SK-N-SH (cell line): ENCODE data around the gene SPRR2B.
"Not testable (repeated sequence)": the region's sequence is repeated elsewhere in the genome, so short reads cannot be mapped to it uniquely, and the experiment has no call there.

Experiments used
- CTCF ChIP-seq: fragments of 200-600 bp; sonication (generic); IDR thresholded peaks from 2 replicates; pipeline ENCODE4 v1.6.1; 2017; ENCODE audit warnings: antibody characterized with exemption, mild to moderate bottlenecking, moderate library complexity
- EP300 ChIP-seq, 2 experiments: IDR thresholded peaks; 2 replicates each; pipeline versions ENCODE4 v1.4.0 to v1.6.1; 2012; ENCODE audit warnings: borderline replicate concordance in 1 of 2, low read depth in 1 of 2, low read length in 1 of 2
- FOXM1 ChIP-seq: IDR thresholded peaks from 2 replicates; pipeline ENCODE4 v1.4.0; 2012; ENCODE audit warnings: low read depth, mild to moderate bottlenecking
- GATA2 ChIP-seq: sonication (generic); formaldehyde crosslinking; IDR thresholded peaks from 2 replicates; pipeline ENCODE4 v1.5.0; 2020; ENCODE audit warnings: mild to moderate bottlenecking, missing genetic modification reagents
- NRF1 ChIP-seq: IDR thresholded peaks from 2 replicates; pipeline ENCODE4 v1.6.1; 2012; ENCODE audit warnings: low read depth, mild to moderate bottlenecking, low read length
- POLR2AphosphoS5 ChIP-seq: IDR thresholded peaks from 2 replicates; pipeline ENCODE4 v1.6.1; 2012; ENCODE audit warnings: low read depth, low read length
- RAD21 ChIP-seq: IDR thresholded peaks from 2 replicates; pipeline ENCODE4 v1.6.1; 2012; ENCODE audit warnings: mild to moderate bottlenecking, low read length
- TAF1 ChIP-seq: IDR thresholded peaks from 2 replicates; pipeline ENCODE4 v1.6.1; 2012; ENCODE audit warnings: low read depth, mild to moderate bottlenecking, low read length, moderate library complexity, borderline replicate concordance
- YY1 ChIP-seq: IDR thresholded peaks from 2 replicates; pipeline ENCODE4 v1.4.0; 2012; ENCODE audit warnings: low read depth, mild to moderate bottlenecking

- TF ChIP-seq GATA2; CTCF; YY1; TAF1; POLR2AphosphoS5; NRF1; RAD21; EP300 (IDR thresholded peaks at IDR 0.05; ENCODE audit: borderline replicate concordance in 1 of 2, low read depth in 1 of 2, low read length in 1 of 2); FOXM1: not testable (repeated sequence)
Observed at GRCh38 chr1:153112454-153112853, 41.0 kb upstream of the SPRR2B start.
